Nephron progenitor cell (in vitro differentiated cells): ENCODE data around the gene GPR68.
"Not testable (repeated sequence)": the region's sequence is repeated elsewhere in the genome, so short reads cannot be mapped to it uniquely, and the experiment has no call there.

ENCODE experiments used
- DNase-seq: peaks from one replicate; pipeline ENCODE4 v3.0.0; 2021
- H3K27ac Mint-ChIP-seq: 2 replicates; pipeline ENCODE4 v1.8.0; 2021; ENCODE audit warnings: mild to moderate bottlenecking, moderate library complexity, mixed read lengths
- H3K27me3 Mint-ChIP-seq: 2 replicates; pipeline ENCODE4 v1.8.0; 2021; ENCODE audit warnings: mild to moderate bottlenecking, low read depth, mixed read lengths; ENCODE audit not compliant: poor library complexity
- H3K36me3 Mint-ChIP-seq: 2 replicates; pipeline ENCODE4 v1.8.0; 2021; ENCODE audit warnings: low read depth, mixed read lengths
- H3K4me1 Mint-ChIP-seq: 2 replicates; pipeline ENCODE4 v1.8.0; 2021; ENCODE audit warnings: mixed read lengths
- H3K4me3 Mint-ChIP-seq: 2 replicates; pipeline ENCODE4 v1.8.0; 2021; ENCODE audit warnings: mild to moderate bottlenecking, moderate library complexity, mixed read lengths
- H3K9me3 Mint-ChIP-seq: 2 replicates; pipeline ENCODE4 v1.8.0; 2021; ENCODE audit warnings: mild to moderate bottlenecking, moderate library complexity, mixed read lengths
- CTCF ChIP-seq: fragments of 200-600 bp; sonication (generic); IDR thresholded peaks from 2 replicates; pipeline ENCODE4 v1.5.0; 2021; ENCODE audit warnings: antibody characterized with exemption

The GPR68 gene

DNA sequence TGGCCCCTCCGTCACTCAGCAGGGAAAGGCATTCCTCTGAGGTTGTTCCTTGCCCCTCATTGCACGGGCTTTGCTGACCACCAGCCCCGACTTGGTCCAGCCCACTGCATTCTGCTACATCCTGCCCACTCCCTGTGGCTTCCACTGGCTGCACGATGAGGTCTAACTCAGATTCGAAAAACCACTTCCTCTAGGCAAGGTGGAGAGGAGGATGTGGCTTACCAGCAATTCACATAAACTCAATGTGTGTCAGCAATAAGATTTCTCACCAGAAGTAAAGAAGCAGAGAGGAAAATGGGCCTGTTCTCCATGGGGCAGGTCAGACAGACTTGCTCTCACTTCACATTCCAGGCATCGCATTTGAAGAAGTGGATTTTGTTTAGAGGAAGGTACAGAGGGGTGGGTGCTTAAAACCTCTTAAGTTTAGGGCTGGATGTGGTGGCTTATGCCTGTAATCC lies 14.7 kb downstream of the GPR68 start:
- no peak overlapping the region for H3K27ac Mint-ChIP-seq
- TF ChIP-seq CTCF = no peak
- H3K4me3 Mint-ChIP-seq = no peak overlapping the region
- peaks cover 29% of the 10 kb centered on the region for H3K4me1 Mint-ChIP-seq
- peaks cover 26% of the 10 kb centered on the region for H3K9me3 Mint-ChIP-seq
- peaks cover 2% of the 10 kb centered on the region for H3K27me3 Mint-ChIP-seq
- DNase-seq = no peak
- H3K36me3 Mint-ChIP-seq = peaks cover 61% of the 10 kb centered on the region

GRCh38 chr14:91229005-91229382 lies 15.5 kb downstream of the GPR68 start:
- peaks cover 57% of the 10 kb centered on the region for H3K36me3 Mint-ChIP-seq
- H3K9me3 Mint-ChIP-seq = peaks cover 23% of the 10 kb centered on the region
- H3K4me1 Mint-ChIP-seq = peaks cover 29% of the 10 kb centered on the region
- no peaks in the 10 kb centered on the region for H3K27me3 Mint-ChIP-seq
- no peak for DNase-seq
- no peak overlapping the region for H3K4me3 Mint-ChIP-seq
- no peak overlapping the region for H3K27ac Mint-ChIP-seq
- TF ChIP-seq CTCF = no peak

DNA sequence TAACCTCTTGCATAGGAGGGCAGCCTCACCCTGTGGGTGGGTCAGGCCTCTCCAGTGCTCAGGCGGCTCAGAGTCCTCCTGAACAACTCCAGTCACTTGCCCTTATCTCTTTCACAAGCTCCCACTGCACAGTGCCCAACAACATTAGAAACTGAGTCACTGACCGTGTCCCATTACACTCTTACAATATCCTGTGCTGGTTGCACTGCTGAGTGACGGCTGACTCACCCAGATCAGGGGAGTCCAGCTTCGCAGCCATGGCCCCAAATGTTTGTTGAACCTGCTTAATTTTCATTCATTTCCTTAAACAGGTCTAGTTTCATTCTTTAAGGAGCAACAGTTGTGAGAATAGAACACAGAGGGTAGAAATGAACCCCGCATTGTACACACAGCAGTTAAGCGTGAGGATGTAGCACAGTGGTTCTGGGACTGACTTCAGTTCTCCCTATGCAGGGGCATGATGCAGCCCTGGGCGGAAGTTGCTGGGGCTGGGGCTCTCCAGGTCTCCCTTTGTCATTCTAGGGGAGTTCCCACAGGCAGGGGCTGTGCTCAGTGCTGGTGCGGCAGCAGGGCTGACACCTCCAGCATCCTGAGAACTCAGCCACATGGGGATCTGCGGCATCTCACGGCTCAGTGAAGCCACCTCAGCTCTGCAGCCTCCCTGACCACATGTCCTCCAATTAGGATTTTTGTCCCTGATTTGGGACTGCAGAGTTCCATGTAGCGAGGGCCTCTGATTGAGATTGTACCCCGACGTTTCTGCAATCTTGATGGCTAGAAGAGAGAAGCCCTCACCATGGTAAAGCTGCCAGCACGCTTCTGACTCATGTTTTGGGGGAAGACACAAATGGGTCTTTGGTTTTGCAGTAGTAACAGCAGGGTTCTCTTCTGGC lies 16.1 kb downstream of the GPR68 start:
- no peak for TF ChIP-seq CTCF
- H3K9me3 Mint-ChIP-seq = peaks cover 23% of the 10 kb centered on the region
- no peaks in the 10 kb centered on the region for H3K27me3 Mint-ChIP-seq
- no peak overlapping the region for H3K27ac Mint-ChIP-seq
- H3K4me3 Mint-ChIP-seq = no peak overlapping the region
- H3K36me3 Mint-ChIP-seq = peaks cover 60% of the 10 kb centered on the region
- DNase-seq = no peak
- H3K4me1 Mint-ChIP-seq = peaks cover 29% of the 10 kb centered on the region

DNA sequence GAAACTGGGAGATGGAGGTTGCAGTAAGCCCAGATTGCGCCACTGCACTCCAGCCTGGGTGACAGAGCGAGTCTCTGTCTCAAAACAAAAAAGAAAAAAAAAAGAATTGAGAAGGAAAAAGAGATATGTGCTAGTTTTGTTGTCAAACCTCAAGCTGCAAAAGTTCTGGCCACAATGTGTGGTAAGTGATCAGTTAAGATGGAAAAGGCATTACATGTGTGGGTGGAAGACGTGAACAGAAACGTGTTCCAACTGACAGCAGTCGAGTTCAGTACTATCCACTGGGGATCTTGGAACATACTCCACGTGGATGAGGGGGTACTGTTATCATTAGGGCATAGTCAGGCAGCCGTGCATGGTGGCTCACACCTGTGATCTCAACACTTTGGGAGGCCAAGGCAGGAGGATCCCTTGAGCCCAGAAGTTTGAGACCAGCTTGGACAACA lies 17.3 kb downstream of the GPR68 start:
- peaks cover 19% of the 10 kb centered on the region for H3K9me3 Mint-ChIP-seq
- no peak for DNase-seq
- no peak overlapping the region for H3K27ac Mint-ChIP-seq
- peaks cover 62% of the 10 kb centered on the region for H3K36me3 Mint-ChIP-seq
- H3K4me1 Mint-ChIP-seq = peaks cover 25% of the 10 kb centered on the region
- no peak overlapping the region for H3K4me3 Mint-ChIP-seq
- TF ChIP-seq CTCF = no peak
- peaks cover under 1% of the 10 kb centered on the region for H3K27me3 Mint-ChIP-seq

GRCh38 chr14:91226360-91226759 lies 18.1 kb downstream of the GPR68 start:
- Mint-ChIP-seq H3K9me3 (peaks cover 14% of the 10 kb centered on the region), H3K36me3 (peaks cover 62% of the 10 kb centered on the region), H3K4me1 (peaks cover 24% of the 10 kb centered on the region)
- not testable (repeated sequence) for H3K4me3 Mint-ChIP-seq, H3K27me3 Mint-ChIP-seq, DNase-seq, H3K27ac Mint-ChIP-seq

DNA sequence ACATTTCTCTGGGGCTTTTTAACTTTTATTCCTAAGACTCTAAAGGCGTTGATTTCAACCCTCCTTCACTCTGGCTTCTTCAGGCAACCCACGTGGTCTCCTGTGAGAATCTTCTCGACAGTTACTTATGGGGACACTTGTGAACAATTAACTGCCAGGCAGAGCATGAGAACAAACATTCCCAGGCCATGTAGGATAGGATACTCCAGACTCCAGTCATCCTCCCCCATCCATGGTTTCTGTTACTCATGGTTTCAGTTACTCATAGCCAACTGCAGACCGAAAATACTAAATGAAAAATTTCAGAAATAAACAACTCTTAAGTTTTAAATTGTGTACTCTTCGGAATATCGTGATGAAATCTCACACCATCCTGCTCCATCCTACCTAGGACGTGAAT lies 19.5 kb downstream of the GPR68 start:
- TF ChIP-seq CTCF = no peak
- Mint-ChIP-seq H3K9me3 (peaks cover 3% of the 10 kb centered on the region), H3K36me3 (peaks cover 51% of the 10 kb centered on the region), H3K27ac (no peak overlapping the region), H3K4me3 (no peak overlapping the region), H3K4me1 (peaks cover 24% of the 10 kb centered on the region), H3K27me3 (peaks cover 7% of the 10 kb centered on the region)
- DNase-seq = no peak
